ENCODE results near the gene ATXN2. TPM values are rescaled to one million over a fixed set of nuclear protein-coding genes. Genes with fewer than 3 reads are reported as not detected.

Gene ATXN2
- total and polyA plus RNA-seq, 3 experiments from 2014 or later = 27.7 to 44.9 (median 39.9) TPM

GRCh38 chr12:111409403-111409779 lies 189.7 kb downstream of the ATXN2 start:
- peak overlapping the region; percentile 67 to 97 (median 93) for H3K27ac Mint-ChIP-seq
- H3K27me3 Mint-ChIP-seq = no peaks in the 10 kb centered on the region
- POLR2A ChIA-PET = interaction anchor here (0.7 to 3.3 kb wide), 6 partner anchors 14 to 35 kb away, joined by 3 to 24 read pairs (median 10); no protein-coding TSS in a partner anchor
- no peaks in the 10 kb centered on the region for H3K9me3 ChIP-seq (ENCODE audit: low read length)
- peaks cover 83% of the 10 kb centered on the region for H3K4me1 ChIP-seq (ENCODE audit: insufficient read depth, low read length)
- no peak for DNase-seq
- no peaks in the 10 kb centered on the region for H3K36me3 ChIP-seq (ENCODE audit: insufficient read depth, low read length)
- peaks cover 0 to 12% (median 6%) of the 10 kb centered on the region in 3 donors for H3K36me3 Mint-ChIP-seq
- H3K27me3 ChIP-seq (ENCODE audit: insufficient read depth, low read length, poor library complexity, severe bottlenecking) = no peaks in the 10 kb centered on the region
- CTCF ChIA-PET = interaction anchor here (1.9 to 27.8 kb wide), 3 partner anchors 12 to 39 kb away, joined by 6 to 1032 read pairs (median 32); no protein-coding TSS in a partner anchor
- H3K4me3 ChIP-seq (ENCODE audit: low read length) = peak overlapping the region; percentile 81
- H3K27ac ChIP-seq (ENCODE audit: low read depth, low read length) = peak overlapping the region; percentile 47
- peaks cover 68 to 91% (median 71%) of the 10 kb centered on the region in 3 donors for H3K4me1 Mint-ChIP-seq
- no peaks in the 10 kb centered on the region for H3K9me3 Mint-ChIP-seq
- peak overlapping the region; percentile 53 to 94 (median 88) for H3K4me3 Mint-ChIP-seq

- Histone ChIP-seq H3K4me1 (ENCODE audit: insufficient read depth, low read length) (peaks cover 86% of the 10 kb centered on the region), H3K9me3 (ENCODE audit: low read length) (no peaks in the 10 kb centered on the region), H3K36me3 (ENCODE audit: insufficient read depth, low read length) (no peaks in the 10 kb centered on the region), H3K27ac (ENCODE audit: low read depth, low read length) (peak overlapping the region; percentile 47), H3K4me3 (ENCODE audit: low read length) (peak overlapping the region; percentile 81), H3K27me3 (ENCODE audit: insufficient read depth, low read length, poor library complexity, severe bottlenecking) (no peaks in the 10 kb centered on the region)
- Mint-ChIP-seq H3K27ac (peak overlapping the region; percentile 59 to 97 (median 93)), H3K36me3 (peaks cover 0 to 12% (median 6%) of the 10 kb centered on the region in 3 donors), H3K4me3 (peak overlapping the region; percentile 53 to 94 (median 88)), H3K4me1 (peaks cover 69 to 91% (median 72%) of the 10 kb centered on the region in 3 donors), H3K9me3 (no peaks in the 10 kb centered on the region), H3K27me3 (no peaks in the 10 kb centered on the region)
- POLR2A ChIA-PET = interaction anchor here (1.7 to 3.2 kb wide), 3 partner anchors 22 to 35 kb away, joined by 6 to 24 read pairs (median 15); no protein-coding TSS in a partner anchor
- CTCF ChIA-PET = interaction anchor here (0.6 to 27.8 kb wide), 5 partner anchors 11 to 562 kb away, joined by 3 to 1032 read pairs (median 6); partner anchors contain the start of gene CCDC63
- no peak for DNase-seq
These were observed 190.3 kb downstream of the ATXN2 start for GRCh38 chr12:111408686-111409402.

- H3K36me3 Mint-ChIP-seq = peaks cover 0 to 5% (median under 1%) of the 10 kb centered on the region in 3 donors
- H3K9me3 Mint-ChIP-seq = no peaks in the 10 kb centered on the region
- H3K27ac Mint-ChIP-seq = peak overlapping the region; percentile 62 to 97 (median 93)
- ChIA-PET CTCF (interaction anchor here (1.2 to 27.8 kb wide), 4 partner anchors 12 to 41 kb away, joined by 3 to 1032 read pairs (median 11); no protein-coding TSS in a partner anchor), POLR2A (interaction anchor here (1.7 to 3.2 kb wide), 3 partner anchors 23 to 36 kb away, joined by 6 to 24 read pairs (median 15); no protein-coding TSS in a partner anchor)
- peak overlapping the region; percentile 87 to 96 (median 91) for H3K4me3 Mint-ChIP-seq
- Histone ChIP-seq H3K36me3 (ENCODE audit: insufficient read depth, low read length) (no peaks in the 10 kb centered on the region), H3K9me3 (ENCODE audit: low read length) (no peaks in the 10 kb centered on the region), H3K4me1 (ENCODE audit: insufficient read depth, low read length) (peaks cover 86% of the 10 kb centered on the region), H3K4me3 (ENCODE audit: low read length) (peak overlapping the region; percentile 81), H3K27me3 (ENCODE audit: insufficient read depth, low read length, poor library complexity, severe bottlenecking) (no peaks in the 10 kb centered on the region), H3K27ac (ENCODE audit: low read depth, low read length) (no peak overlapping the region)
- DNase-seq = no peak
- peaks cover 69 to 91% (median 70%) of the 10 kb centered on the region in 3 donors for H3K4me1 Mint-ChIP-seq
- H3K27me3 Mint-ChIP-seq = no peaks in the 10 kb centered on the region
These were observed 191.0 kb downstream of the ATXN2 start for GRCh38 chr12:111408116-111408440.

GRCh38 chr12:111407377-111408115 lies 191.6 kb downstream of the ATXN2 start:
- no peaks in the 10 kb centered on the region for H3K27me3 Mint-ChIP-seq
- peak overlapping the region; percentile 92 for H3K27ac ChIP-seq (ENCODE audit: low read depth, low read length)
- no peak for DNase-seq
- H3K27ac Mint-ChIP-seq = peak overlapping the region; percentile 81 to 97 (median 93)
- peak overlapping the region; percentile 81 for H3K4me3 ChIP-seq (ENCODE audit: low read length)
- CTCF ChIA-PET = interaction anchor here (1.2 to 27.8 kb wide), 4 partner anchors 11 to 41 kb away, joined by 3 to 1032 read pairs (median 11); no protein-coding TSS in a partner anchor
- H3K9me3 ChIP-seq (ENCODE audit: low read length) = no peaks in the 10 kb centered on the region
- H3K27me3 ChIP-seq (ENCODE audit: insufficient read depth, low read length, poor library complexity, severe bottlenecking) = no peaks in the 10 kb centered on the region
- H3K4me1 Mint-ChIP-seq = peaks cover 68 to 90% (median 69%) of the 10 kb centered on the region in 3 donors
- H3K9me3 Mint-ChIP-seq = no peaks in the 10 kb centered on the region
- H3K36me3 ChIP-seq (ENCODE audit: insufficient read depth, low read length) = no peaks in the 10 kb centered on the region
- peaks cover 0 to 5% (median 0%) of the 10 kb centered on the region in 3 donors for H3K36me3 Mint-ChIP-seq
- H3K4me3 Mint-ChIP-seq = peak overlapping the region; percentile 87 to 96 (median 91)
- POLR2A ChIA-PET = interaction anchor here (0.7 to 3.2 kb wide), 4 partner anchors 23 to 37 kb away, joined by 3 to 24 read pairs (median 10); no protein-coding TSS in a partner anchor
- H3K4me1 ChIP-seq (ENCODE audit: insufficient read depth, low read length) = peaks cover 84% of the 10 kb centered on the region

- H3K27me3 Mint-ChIP-seq = no peaks in the 10 kb centered on the region
- no peaks in the 10 kb centered on the region for H3K9me3 Mint-ChIP-seq
- peaks cover 76% of the 10 kb centered on the region for H3K4me1 ChIP-seq (ENCODE audit: insufficient read depth, low read length)
- H3K27ac ChIP-seq (ENCODE audit: low read depth, low read length) = peak overlapping the region; percentile 92
- H3K36me3 ChIP-seq (ENCODE audit: insufficient read depth, low read length) = no peaks in the 10 kb centered on the region
- H3K4me3 ChIP-seq (ENCODE audit: low read length) = peak overlapping the region; percentile 81
- H3K4me3 Mint-ChIP-seq = peak overlapping the region; percentile 87 to 96 (median 91)
- ChIA-PET POLR2A (interaction anchor here (0.7 to 2.6 kb wide), 4 partner anchors 24 to 38 kb away, joined by 3 to 15 read pairs (median 8); no protein-coding TSS in a partner anchor), CTCF (interaction anchor here (2.1 to 27.8 kb wide), 2 partner anchors 10 to 42 kb away, joined by 16 to 1032 read pairs; no protein-coding TSS in a partner anchor)
- peaks cover 0 to 5% (median 0%) of the 10 kb centered on the region in 3 donors for H3K36me3 Mint-ChIP-seq
- H3K4me1 Mint-ChIP-seq = peaks cover 60 to 81% (median 62%) of the 10 kb centered on the region in 3 donors
- peak; percentile 41 to 67 (median 50) for DNase-seq
- no peaks in the 10 kb centered on the region for H3K9me3 ChIP-seq (ENCODE audit: low read length)
- no peaks in the 10 kb centered on the region for H3K27me3 ChIP-seq (ENCODE audit: insufficient read depth, low read length, poor library complexity, severe bottlenecking)
- peak overlapping the region; percentile 81 to 97 (median 93) for H3K27ac Mint-ChIP-seq
These were observed 192.4 kb downstream of the ATXN2 start for GRCh38 chr12:111406474-111407376.

- Mint-ChIP-seq H3K27ac (peak within 1 kb of the TSS; percentile 85 to 97 (median 94)), H3K9me3 (no peaks in the 10 kb centered on the region), H3K4me3 (peak within 1 kb of the TSS; percentile 88 to 96 (median 91)), H3K27me3 (no peaks in the 10 kb centered on the region), H3K4me1 (peaks cover 52 to 74% (median 57%) of the 10 kb centered on the region in 3 donors), H3K36me3 (peaks cover 0 to 5% (median 0%) of the 10 kb centered on the region in 3 donors)
- H3K27me3 ChIP-seq (ENCODE audit: insufficient read depth, low read length, poor library complexity, severe bottlenecking) = no peaks in the 10 kb centered on the region
- no peaks in the 10 kb centered on the region for H3K9me3 ChIP-seq (ENCODE audit: low read length)
- DNase-seq = peak in 4 of 5 donors; percentile 76 to 91 (median 88)
- CTCF ChIA-PET = interaction anchor here (27.8 kb wide), 1 partner anchor 43 kb away, joined by 1032 read pairs; no protein-coding TSS in a partner anchor
- no peaks in the 10 kb centered on the region for H3K36me3 ChIP-seq (ENCODE audit: insufficient read depth, low read length)
- H3K27ac ChIP-seq (ENCODE audit: low read depth, low read length) = peak within 1 kb of the TSS; percentile 92
- peak within 1 kb of the TSS; percentile 81 for H3K4me3 ChIP-seq (ENCODE audit: low read length)
- POLR2A ChIA-PET = interaction anchor here (1.0 to 2.5 kb wide), 3 partner anchors 24 to 38 kb away, joined by 3 to 15 read pairs (median 12); no protein-coding TSS in a partner anchor
- H3K4me1 ChIP-seq (ENCODE audit: insufficient read depth, low read length) = peaks cover 68% of the 10 kb centered on the region
These were observed 193.1 kb downstream of the ATXN2 start, which contains the start of gene SH2B3 for GRCh38 chr12:111405859-111406473. Gene SH2B3, plus strand, starts transcription at chr12:111405923. Its CDS starts 12,223 bp downstream, at chr12:111418146.

Data from CD8-positive, alpha-beta memory T cell (primary cell).